SU-DHL-6 (cell line): ENCODE results near the gene P3H2.

Experiments used
- EZH2phosphoT487 ChIP-seq: fragments of 200-600 bp; sonication (generic), shearing (Covaris generic); conservative IDR thresholded peaks from 2 replicates; pipeline ENCODE4 v1.6.1; 2018; ENCODE audit warnings: mild to moderate bottlenecking, antibody characterized with exemption, low read length, moderate library complexity, mixed read lengths
- TF ChIP-seq, protein P1 (sequence below): fragments of 200-600 bp; sonication (generic); IDR thresholded peaks from one replicate; pipeline ENCODE4 v1.5.1; 2017; ENCODE audit warnings: antibody characterized with exemption, mild to moderate bottlenecking, low read length, moderate library complexity; ENCODE audit not compliant: insufficient read depth, poor library complexity, severe bottlenecking

DNA sequence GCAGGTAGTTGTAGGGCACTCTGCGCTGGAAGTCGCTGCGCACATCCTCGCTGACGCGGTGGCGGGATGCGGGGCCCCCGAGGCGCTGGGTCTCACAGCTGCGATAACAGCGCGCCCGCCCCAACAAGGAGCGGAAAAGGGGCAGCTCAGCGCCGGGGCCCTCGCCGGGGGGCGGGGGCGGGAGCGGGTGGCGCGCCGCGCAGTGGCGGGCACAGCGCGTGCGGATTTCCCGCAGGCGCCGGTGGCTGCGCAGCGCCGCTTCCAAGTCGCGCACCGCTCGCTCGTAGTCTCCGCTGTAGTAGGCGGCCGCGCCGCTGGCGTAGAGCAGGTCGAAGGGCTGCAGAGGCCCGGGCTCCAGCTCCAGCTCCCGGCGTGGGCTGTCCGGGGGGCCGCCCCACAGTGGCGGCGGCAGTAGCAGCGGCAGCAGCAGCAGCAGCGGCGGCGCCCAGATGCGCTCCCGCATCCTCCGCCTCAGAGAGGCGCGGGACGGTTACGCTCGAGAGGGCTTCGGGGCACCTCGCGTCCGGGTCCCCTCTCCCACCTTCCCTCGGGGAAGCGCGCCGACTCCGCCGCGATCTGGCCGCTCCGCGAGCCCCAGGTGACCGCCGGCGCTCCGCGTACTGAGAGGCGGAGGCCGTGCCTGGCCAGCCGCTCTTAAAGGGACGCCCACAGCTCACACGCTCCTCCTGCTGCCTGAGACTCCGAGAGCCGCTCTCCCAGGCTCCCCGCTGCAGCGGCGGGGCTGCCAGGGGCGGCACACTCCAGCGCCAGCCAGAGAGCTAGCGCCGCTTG is at the start of gene P3H2:
- TF ChIP-seq, protein P1, sequence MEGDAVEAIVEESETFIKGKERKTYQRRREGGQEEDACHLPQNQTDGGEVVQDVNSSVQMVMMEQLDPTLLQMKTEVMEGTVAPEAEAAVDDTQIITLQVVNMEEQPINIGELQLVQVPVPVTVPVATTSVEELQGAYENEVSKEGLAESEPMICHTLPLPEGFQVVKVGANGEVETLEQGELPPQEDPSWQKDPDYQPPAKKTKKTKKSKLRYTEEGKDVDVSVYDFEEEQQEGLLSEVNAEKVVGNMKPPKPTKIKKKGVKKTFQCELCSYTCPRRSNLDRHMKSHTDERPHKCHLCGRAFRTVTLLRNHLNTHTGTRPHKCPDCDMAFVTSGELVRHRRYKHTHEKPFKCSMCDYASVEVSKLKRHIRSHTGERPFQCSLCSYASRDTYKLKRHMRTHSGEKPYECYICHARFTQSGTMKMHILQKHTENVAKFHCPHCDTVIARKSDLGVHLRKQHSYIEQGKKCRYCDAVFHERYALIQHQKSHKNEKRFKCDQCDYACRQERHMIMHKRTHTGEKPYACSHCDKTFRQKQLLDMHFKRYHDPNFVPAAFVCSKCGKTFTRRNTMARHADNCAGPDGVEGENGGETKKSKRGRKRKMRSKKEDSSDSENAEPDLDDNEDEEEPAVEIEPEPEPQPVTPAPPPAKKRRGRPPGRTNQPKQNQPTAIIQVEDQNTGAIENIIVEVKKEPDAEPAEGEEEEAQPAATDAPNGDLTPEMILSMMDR = no peak
- TF ChIP-seq EZH2phosphoT487 = no peak
